MM.1S (cell line): ENCODE data around the gene CLTC.

Source experiments
- DNase-seq: peaks from one replicate; pipeline ENCODE4 v3.0.0-alpha.2; 2015
- H2AFZ ChIP-seq: fragments of 300-600 bp; sonication (generic); 2 replicates; pipeline ENCODE4 v1.6.0; 2016; ENCODE audit warnings: antibody characterized with exemption, low read length
- H3F3A ChIP-seq: fragments of 300-600 bp; sonication (generic); 2 replicates; pipeline ENCODE4 v1.6.1; 2016; ENCODE audit warnings: mild to moderate bottlenecking, antibody characterized with exemption, low read length, moderate library complexity, mixed read lengths; ENCODE audit not compliant: insufficient read depth
- H3K27ac ChIP-seq: fragments of 300-600 bp; sonication (generic); 2 replicates; pipeline ENCODE4 v1.5.1; 2016; ENCODE audit warnings: mild to moderate bottlenecking, low read length
- H3K27me3 ChIP-seq: fragments of 300-600 bp; sonication (generic); replicated peaks from 2 replicates; pipeline ENCODE4 v1.6.0; 2016; ENCODE audit warnings: low read length; ENCODE audit not compliant: insufficient read depth
- H3K36me3 ChIP-seq: fragments of 300-600 bp; sonication (generic); replicated peaks from 2 replicates; pipeline ENCODE4 v1.6.1; 2016; ENCODE audit warnings: mild to moderate bottlenecking, low read length, mixed read lengths; ENCODE audit not compliant: insufficient read depth
- H3K4me1 ChIP-seq: fragments of 300-600 bp; sonication (generic); 2 replicates; pipeline ENCODE4 v1.6.1; 2016; ENCODE audit warnings: low read length, mixed read lengths
- H3K4me2 ChIP-seq: fragments of 300-600 bp; sonication (generic); 2 replicates; pipeline ENCODE4 v1.6.0; 2016; ENCODE audit warnings: low read depth, low read length
- H3K4me3 ChIP-seq: fragments of 300-600 bp; sonication (generic); 2 replicates; pipeline ENCODE4 v1.5.1; 2016; ENCODE audit warnings: low read length, mixed read lengths
- H3K79me2 ChIP-seq: fragments of 300-600 bp; sonication (generic); 2 replicates; pipeline ENCODE4 v1.6.1; 2016; ENCODE audit warnings: mixed run types, low read length, mixed read lengths
- H3K9ac ChIP-seq: fragments of 300-600 bp; sonication (generic); 2 replicates; pipeline ENCODE4 v1.6.1; 2016; ENCODE audit warnings: low read length, mixed read lengths
- H3K9me2 ChIP-seq: fragments of 300-600 bp; sonication (generic); replicated peaks from 2 replicates; pipeline ENCODE4 v1.6.1; 2016; ENCODE audit warnings: mild to moderate bottlenecking, low read length, mixed read lengths; ENCODE audit not compliant: insufficient read depth
- H3K9me3 ChIP-seq: fragments of 300-600 bp; sonication (generic); replicated peaks from 2 replicates; pipeline ENCODE4 v1.6.1; 2016; ENCODE audit warnings: mild to moderate bottlenecking, low read length, mixed read lengths; ENCODE audit not compliant: insufficient read depth
- H4K20me1 ChIP-seq: fragments of 300-600 bp; sonication (generic); 2 replicates; pipeline ENCODE4 v1.6.1; 2016; ENCODE audit warnings: mild to moderate bottlenecking, low read length, moderate library complexity, mixed read lengths; ENCODE audit not compliant: insufficient read depth
- EZH2 ChIP-seq: fragments of 300-600 bp; sonication (generic); optimal IDR thresholded peaks from 2 replicates; pipeline ENCODE3; 2017; ENCODE audit warnings: low read depth, mild to moderate bottlenecking, antibody characterized with exemption, low read length, mixed read lengths
- EZH2phosphoT487 ChIP-seq: fragments of 300-600 bp; sonication (generic); IDR thresholded peaks from 2 replicates; pipeline ENCODE4 v1.6.1; 2018; ENCODE audit warnings: antibody characterized with exemption, low read length
- TF ChIP-seq, protein P1 (sequence below): fragments of 300-600 bp; sonication (generic); IDR thresholded peaks from 2 replicates; pipeline ENCODE4 v1.5.1; 2016; ENCODE audit warnings: antibody characterized with exemption, low read length, mixed read lengths

CLTC gene

DNA sequence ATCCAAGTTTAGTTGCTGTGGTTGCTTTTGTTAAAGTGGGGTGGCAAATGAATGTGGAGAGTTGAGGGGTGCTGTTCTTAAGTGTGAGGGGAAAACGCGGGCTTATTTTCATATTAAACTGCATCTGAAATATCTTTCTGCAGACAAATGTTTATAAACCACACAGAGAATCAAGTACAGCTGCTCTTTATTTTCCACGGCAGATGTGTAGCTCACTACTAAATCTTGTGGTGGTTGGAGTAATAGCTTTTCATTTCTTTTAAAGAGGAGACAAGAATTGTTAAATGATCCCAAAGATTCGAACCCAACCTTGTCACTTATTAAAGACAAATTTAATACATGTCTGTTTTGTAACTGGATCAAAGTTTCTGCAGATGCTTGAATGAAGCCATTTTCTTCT, 2.1 kb downstream of the CLTC start:
- Histone ChIP-seq H3K79me2 (peaks cover 71% of the 10 kb centered on the region), H4K20me1 (peaks cover 52% of the 10 kb centered on the region), H3K27ac (peak overlapping the region; percentile 46; the same call in 1 of the 2 replicates), H3K4me1 (peaks cover 41% of the 10 kb centered on the region), H3K9me3 (no peaks in the 10 kb centered on the region), H3K9ac (peak overlapping the region; percentile 62; the same call in 1 of the 2 replicates), H3K4me2 (peak overlapping the region; percentile 93), H3F3A (peaks cover 38% of the 10 kb centered on the region), H3K9me2 (no peaks in the 10 kb centered on the region), H2AFZ (no peak overlapping the region), H3K36me3 (no peaks in the 10 kb centered on the region; the same call in 1 of the 2 replicates), H3K4me3 (peak overlapping the region; percentile 91), H3K27me3 (no peaks in the 10 kb centered on the region)
- TF ChIP-seq EZH2 (no peak), EZH2phosphoT487 (no peak)
- TF ChIP-seq, protein P1, sequence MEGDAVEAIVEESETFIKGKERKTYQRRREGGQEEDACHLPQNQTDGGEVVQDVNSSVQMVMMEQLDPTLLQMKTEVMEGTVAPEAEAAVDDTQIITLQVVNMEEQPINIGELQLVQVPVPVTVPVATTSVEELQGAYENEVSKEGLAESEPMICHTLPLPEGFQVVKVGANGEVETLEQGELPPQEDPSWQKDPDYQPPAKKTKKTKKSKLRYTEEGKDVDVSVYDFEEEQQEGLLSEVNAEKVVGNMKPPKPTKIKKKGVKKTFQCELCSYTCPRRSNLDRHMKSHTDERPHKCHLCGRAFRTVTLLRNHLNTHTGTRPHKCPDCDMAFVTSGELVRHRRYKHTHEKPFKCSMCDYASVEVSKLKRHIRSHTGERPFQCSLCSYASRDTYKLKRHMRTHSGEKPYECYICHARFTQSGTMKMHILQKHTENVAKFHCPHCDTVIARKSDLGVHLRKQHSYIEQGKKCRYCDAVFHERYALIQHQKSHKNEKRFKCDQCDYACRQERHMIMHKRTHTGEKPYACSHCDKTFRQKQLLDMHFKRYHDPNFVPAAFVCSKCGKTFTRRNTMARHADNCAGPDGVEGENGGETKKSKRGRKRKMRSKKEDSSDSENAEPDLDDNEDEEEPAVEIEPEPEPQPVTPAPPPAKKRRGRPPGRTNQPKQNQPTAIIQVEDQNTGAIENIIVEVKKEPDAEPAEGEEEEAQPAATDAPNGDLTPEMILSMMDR = no peak
- no peak for DNase-seq

DNA sequence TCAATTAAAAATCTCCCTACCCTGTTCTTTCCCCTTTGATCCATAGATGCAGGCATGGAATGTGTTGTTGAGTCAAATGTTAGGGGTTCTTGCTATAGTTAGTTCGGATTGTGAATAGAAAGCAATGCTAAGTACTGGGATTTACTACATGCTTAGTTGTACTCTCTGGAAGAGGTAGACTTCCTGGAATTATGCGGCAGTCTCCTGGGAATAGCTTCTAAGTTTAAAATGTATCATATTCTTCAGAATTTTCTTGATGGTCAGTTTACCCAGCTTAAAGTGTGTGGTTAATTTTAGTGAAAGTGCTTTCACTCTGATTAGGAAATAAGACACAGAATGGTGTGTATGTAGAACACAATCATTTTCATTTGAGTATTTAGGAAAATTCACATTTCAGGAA, 3.5 kb downstream of the CLTC start:
- Histone ChIP-seq H3K9ac (no peak overlapping the region), H3K79me2 (peaks cover 85% of the 10 kb centered on the region), H4K20me1 (peaks cover 66% of the 10 kb centered on the region), H3K9me2 (no peaks in the 10 kb centered on the region), H3K27ac (peak overlapping the region; percentile 46; the same call in 1 of the 2 replicates), H3K4me3 (no peak overlapping the region), H3K36me3 (no peaks in the 10 kb centered on the region; the same call in 1 of the 2 replicates), H3F3A (peaks cover 32% of the 10 kb centered on the region), H3K4me1 (peaks cover 30% of the 10 kb centered on the region), H3K4me2 (peak overlapping the region; percentile 93), H3K9me3 (no peaks in the 10 kb centered on the region), H3K27me3 (no peaks in the 10 kb centered on the region), H2AFZ (no peak overlapping the region)
- TF ChIP-seq EZH2 (no peak), EZH2phosphoT487 (no peak)
- TF ChIP-seq, protein P1 = no peak
- DNase-seq = no peak

DNA sequence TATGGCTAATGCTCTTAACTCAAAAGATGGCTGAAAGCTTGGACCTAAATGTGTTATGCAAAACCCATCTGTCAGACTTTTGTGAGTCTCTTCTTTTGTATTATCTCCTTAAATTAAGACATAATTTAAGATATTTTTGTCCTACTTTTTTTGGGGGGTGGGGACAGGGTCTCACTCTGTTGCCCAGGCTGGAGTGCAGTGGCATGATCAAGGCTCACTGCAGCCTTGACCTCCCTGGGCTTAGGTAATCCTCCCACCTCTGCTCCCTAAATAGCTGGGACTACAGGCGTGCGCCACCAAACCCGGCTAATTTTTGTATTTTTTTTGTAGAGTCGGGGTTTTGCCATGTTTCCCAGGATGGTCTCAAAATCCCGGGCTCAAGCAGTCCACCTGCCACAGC, 7.1 kb downstream of the CLTC start:
- no peak overlapping the region for H3K4me3 ChIP-seq
- H2AFZ ChIP-seq = no peak overlapping the region
- peaks cover 10% of the 10 kb centered on the region for H3F3A ChIP-seq
- no peaks in the 10 kb centered on the region; the same call in 1 of the 2 replicates for H3K36me3 ChIP-seq
- H3K4me1 ChIP-seq = peaks cover 21% of the 10 kb centered on the region
- no peaks in the 10 kb centered on the region for H3K27me3 ChIP-seq
- TF ChIP-seq, protein P1 = no peak
- TF ChIP-seq EZH2 (no peak), EZH2phosphoT487 (no peak)
- peaks cover 100% of the 10 kb centered on the region for H3K79me2 ChIP-seq
- H3K27ac ChIP-seq = no peak overlapping the region
- H3K9me3 ChIP-seq = no peaks in the 10 kb centered on the region
- no peaks in the 10 kb centered on the region for H3K9me2 ChIP-seq
- peaks cover 81% of the 10 kb centered on the region for H4K20me1 ChIP-seq
- H3K9ac ChIP-seq = no peak overlapping the region
- no peak for DNase-seq
- no peak overlapping the region for H3K4me2 ChIP-seq
